Measurements from ENCODE around the gene MCC.

DNA sequence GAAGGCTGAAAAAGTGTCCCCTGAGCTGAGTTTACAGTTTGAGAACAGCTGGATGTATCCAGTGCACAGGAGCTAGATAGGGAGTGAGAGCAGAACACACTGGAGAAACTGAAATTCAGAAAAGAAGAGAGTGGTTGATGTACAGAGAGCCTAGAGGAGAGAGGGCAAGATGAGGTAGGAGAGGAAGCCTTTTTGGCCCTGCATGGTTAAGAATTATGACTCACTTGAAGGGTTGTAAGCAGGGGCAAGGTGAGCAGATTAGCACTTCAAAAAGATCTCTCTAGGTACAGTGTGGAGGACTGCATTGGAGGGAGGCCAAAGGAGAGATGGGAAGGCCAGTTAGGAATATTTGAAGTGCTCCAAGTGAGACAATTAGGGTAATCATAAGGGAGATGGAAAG is 25.2 kb downstream of the MCC start:
- TF ChIP-seq POLR2A (IDR thresholded peaks at IDR 0.05; ENCODE audit: low read length): no peak
- TF ChIP-seq GATA1 (IDR thresholded peaks at IDR 0.05; ENCODE audit: low read depth, low read length): no peak

Data from erythroblast (primary cell).